NK-92 (cell line): ENCODE measurements around the gene UBTD2.
"Not testable (repeated sequence)": the region's sequence is repeated elsewhere in the genome, so short reads cannot be mapped to it uniquely, and the experiment has no call there.

Experiments
- DNase-seq: peaks from one replicate; lab custom pipeline; 2025; ENCODE audit not compliant: unreplicated experiment; lab: John Stamatoyannopoulos, UW

Gene UBTD2, protein sequence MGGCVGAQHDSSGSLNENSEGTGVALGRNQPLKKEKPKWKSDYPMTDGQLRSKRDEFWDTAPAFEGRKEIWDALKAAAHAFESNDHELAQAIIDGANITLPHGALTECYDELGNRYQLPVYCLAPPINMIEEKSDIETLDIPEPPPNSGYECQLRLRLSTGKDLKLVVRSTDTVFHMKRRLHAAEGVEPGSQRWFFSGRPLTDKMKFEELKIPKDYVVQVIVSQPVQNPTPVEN

DNA sequence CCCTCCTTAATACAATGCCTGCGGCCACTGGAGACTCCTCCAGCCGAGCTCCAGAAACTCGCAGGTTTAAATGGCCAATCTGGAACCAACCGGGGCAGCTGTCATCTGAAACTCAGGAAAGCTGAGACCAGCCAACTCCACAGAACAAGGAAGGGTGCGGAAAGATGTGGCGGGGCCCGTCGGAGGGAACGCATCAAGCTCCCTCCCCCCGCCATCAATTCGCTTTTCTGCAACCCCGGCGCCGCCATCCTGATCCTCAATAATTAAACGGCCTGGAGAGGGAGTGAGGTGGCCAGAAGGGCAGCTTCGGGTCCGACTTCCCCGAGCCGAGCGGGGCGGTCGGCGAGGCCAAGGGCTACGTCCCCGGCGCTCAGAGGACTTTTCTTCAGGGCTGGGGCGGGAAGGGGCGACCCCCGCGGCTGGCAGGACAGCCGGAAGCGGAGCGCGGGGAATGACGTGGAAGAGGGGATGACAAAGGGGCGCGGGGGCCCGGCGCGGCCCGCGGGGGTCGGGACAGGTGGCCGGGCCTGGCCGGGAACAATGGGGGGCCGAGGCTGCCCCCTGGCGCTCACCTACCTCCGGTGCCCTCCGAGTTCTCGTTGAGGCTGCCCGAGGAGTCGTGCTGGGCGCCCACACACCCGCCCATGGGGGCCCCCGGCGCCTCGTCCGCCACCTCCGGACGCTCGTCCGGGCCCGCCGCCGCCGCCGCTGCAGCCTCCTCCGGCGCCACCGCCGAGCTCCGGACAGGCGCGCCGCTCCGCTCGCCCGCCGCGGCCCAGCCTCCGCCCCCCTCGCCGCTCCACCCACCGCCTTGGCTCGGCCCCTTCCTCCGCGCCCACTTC, at the start of gene UBTD2:
TSS of gene UBTD2 (minus strand) at position 745 of the 842 bp plus-strand sequence. CDS start at position 646, 99 bp downstream.
- DNase-seq, result no peak

DNA sequence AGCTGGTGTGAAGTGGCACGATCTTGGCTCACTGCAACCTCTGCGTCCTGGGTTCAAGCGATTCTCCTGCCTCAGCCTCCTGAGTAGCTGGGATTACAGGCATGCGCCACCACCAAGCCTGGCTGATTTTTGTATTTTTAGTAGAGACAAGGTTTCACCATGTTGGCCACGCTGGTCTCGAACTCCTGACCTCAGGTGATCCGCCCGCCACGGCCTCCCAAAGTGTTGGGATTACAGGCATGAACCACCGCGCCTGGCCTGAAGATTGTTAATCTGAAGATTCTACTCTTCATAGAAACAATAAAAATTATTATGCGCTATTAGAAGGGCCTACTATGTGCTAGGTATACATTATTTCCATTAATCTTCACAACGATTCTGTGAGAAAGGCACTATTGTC, 43.3 kb upstream of the UBTD2 start:
- not testable (repeated sequence) for DNase-seq

DNA sequence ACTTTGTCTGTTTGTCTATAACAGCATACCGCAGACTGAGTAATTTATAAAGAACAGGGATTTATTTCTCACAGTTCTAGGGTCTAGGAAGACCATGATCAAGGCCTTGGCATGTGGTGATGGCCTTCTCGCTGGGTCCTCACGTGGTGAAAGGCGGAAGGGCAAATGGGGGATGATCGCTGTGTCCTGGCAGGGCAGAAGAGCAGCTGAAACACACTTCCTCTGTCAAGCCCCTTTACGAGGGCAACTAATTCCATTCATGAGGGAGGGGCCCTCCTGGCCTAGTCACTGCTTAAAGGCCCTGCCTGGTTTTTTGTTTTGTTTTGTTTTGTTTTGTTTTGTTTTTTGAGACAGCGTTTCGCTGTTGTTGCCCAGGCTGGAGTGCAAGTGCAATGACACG, 41.9 kb upstream of the UBTD2 start:
- no peak for DNase-seq

DNA sequence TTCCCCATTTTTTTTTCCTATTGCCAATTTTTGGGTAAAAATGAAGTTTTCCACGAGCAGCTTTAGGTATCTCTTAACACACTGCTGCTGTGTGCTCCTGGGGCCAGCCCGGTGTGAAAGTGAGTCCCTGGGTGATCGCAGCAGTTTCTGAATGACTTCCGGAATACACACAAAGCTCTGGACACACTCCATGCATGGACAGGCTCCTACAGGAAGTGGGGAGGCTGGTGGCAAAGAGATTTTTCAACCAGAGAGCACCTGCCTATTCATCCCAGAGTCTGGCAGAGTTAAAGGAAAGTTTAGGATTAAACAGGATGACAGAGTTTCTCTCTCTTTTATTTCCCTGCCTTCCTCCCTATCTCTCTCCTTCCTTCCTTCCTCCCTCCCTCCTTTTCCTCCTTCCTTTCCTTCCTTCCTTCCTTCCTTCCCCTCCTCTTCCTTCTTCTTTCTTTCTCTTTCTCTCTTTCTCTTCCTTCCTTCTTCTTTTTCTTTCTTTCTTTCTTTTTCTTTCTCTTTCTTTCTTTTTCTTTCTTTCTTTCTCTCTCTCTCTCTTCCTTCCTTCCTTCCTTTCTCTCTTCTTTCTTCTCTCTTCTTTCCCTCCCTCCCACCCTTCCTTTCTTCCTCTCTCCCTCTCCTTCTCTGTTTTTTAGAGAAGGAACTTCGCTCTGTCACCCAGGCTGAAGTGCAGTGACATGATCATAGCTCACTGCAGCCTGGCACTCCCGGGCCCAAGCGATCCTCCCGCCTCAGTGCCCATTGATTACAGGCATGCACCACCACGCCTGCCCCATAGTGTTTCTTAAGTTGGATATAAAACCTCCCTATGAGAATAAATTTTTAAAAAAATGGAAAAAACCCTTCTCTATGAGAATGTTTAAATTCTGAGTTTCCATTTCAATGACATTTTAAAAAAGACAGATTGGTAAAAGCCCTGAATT, 38.7 kb upstream of the UBTD2 start:
- DNase-seq, result no peak

DNA sequence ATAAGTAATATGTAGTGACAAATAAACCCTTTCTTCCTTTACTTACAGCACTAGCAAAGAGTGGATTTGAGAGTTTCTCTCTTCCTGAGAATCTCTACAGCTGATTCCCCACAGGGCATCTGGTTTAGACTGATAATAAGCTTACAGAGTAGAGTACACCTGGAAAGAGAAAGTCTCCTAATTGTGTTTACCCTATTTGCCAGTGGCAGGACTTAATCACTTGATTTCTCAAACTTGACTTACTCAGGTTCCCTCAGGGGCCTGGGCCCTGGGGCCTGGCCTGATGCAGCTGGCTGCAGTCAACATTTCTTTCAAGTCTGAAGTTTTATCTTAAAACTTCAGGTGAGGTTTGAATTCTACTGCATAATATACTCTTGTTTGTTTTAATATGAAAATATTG, 38.0 kb upstream of the UBTD2 start:
- no peak for DNase-seq

DNA sequence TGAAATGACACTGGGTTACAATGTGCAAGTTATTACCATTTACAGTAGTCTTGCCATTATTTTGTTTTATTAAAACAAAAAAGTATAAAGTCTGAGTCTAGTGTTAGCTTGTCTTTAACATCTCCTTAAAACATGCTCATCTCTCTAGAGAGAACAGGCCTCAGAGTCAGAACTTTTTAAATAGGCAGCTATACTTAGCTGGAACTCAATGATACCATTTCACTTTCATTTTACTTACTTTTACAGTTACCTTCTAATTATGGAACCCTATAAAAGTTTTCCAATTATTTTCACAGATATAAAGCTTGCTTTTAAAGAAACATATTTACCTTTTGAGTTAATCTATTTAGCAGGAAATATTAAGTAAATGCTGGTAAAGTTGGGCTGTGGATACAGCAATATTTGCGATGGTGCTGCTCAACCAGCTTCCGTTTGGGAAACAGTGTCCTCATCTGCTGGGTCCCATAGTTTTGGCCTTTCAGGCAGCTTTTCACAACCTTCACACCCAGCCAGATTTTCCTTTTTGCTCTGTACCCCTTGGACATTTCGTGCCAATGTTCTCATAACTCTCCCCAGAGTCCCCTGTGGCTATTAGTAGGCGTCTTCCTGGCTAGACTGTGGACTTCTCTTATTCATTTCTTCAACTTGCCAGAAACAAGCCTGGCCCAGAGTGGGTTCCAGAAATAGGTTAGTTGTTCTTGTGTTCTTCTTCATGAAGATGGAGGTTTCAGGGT, 36.3 kb upstream of the UBTD2 start:
- no peak for DNase-seq

DNA sequence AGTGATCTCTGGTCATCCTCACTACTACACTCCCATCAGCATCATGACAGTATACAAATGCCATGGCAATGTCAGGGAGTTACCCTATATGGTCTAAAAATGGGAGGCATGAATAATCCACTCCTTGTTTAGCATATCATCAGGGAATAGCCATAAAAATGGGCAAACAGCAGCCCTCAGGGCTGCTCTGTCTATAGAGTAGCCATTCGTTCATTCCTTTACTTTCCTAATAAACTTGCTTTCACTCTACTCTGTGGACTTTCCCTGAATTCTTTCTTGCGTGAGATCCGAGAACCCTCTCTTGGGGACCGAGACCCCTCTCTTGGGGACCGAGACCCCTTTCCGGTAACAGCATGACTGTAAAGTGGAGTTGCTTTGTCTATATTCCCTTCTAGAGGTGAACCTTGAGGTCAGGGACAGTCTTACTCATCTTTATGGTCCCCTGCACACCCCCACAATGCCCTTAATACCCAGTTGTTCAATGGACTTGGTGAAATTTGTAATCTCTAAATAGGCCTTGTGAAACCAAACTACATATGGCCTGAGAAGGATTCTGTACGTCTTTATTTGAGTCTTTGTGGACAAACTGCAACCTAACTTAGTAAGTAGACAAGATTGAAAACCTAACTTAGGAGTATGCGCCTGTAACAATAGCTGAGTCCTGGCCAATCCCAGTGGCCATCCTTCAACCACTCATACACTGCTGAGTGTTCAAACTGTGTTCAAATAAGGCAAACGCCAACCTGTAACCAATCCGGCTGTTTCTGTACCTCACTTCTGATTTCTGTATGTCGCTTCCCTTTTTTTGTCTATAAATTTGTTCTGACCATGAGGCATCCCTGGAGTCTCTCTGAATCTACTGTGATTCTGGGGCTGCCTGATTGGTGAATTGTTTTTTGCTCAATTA, 32.3 kb upstream of the UBTD2 start:
- DNase-seq, result no peak

DNA sequence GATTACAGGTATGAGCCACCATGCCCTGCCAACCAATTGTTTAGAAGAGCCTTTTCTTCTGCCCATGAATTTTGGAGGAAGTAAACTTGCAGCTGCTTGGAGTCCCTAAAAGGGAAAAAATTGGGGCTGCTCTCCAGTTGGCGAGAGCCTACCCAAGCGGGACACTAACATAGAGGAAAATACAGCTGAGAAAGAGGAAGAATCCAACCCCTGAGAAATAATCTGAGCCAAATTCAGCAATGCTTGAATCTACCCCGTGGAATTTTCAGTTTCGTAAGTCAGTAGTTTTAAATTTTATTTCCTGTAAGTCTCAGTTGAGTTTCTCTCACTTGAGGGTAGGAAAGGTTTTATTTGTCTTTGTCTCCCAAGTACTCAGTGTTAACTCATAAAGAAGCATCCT, 30.4 kb upstream of the UBTD2 start:
- DNase-seq, result no peak

DNA sequence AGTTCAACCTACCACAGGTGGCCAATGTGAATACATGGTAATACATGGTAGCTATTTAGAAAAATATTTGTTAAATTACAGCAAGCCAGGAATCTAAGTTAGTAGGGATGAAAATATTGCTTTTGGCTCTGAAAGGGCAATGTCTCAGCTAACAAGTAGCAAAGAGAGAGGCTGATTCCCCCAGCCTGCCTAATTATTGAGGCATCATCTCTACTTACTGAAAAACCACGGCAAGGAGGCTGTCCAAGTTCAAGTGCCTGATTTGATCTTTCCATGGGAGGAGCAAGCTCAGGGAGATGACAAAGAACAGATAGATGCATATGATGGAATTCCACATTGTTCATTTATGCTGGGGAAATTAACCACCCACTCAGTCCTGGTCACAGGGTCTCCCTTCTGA, 28.7 kb upstream of the UBTD2 start:
- no peak for DNase-seq

DNA sequence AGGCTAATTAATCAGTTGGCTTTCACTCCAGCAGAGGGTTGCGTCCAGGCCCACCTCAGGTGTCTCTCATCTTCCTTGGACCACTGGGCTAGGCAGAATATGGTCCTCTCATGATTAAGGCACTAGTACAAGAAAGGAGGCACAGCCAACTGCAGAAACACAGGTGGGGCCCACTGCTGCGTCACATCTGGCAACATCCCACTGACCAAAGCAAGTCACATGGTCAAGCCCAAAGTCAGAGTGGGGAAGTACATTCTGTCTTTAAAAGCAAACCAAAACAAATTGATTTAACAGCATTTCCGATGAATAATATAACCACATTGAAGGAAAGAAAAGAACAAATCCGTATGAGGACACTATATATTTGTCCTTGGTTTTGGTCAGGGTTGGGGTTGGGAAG, 28.0 kb upstream of the UBTD2 start:
- DNase-seq, result no peak

DNA sequence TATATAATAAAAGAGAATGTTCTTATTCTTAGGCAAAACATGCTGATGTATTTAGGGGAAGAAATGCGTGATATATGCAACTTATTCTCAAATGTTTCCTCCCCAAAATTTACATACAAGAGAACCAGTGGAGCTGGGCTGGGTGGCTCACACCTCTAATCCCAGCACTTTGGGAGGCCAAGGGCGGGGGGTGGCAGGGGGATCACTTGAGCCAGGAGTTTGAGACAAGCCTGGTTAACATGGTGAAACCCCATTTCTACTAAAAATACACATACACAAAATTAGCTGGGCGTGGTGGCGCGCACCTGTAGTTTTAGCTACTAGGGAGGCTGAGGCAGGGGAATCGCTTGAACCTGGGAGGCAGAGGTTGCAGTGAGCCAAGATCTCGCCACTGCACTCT, 27.5 kb upstream of the UBTD2 start:
- DNase-seq, result no peak

DNA sequence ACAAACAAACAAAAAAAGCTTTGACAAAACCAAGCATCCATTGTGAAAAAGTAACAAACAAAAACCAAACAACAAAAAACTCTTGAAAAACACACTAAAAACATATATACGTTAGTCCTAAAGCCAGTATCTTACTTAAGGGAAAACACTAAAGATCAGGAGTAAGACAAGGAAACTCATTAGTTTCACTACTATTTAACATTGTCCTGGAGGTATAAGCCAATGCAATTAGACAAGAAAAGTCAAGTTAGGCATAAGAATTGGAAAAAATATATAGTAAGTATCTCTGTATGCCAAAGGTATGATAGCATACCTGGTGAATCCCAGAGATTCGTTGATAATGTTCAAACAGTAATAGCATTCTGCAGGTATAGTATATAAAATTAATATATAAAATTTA, 21.8 kb upstream of the UBTD2 start:
- no peak for DNase-seq

DNA sequence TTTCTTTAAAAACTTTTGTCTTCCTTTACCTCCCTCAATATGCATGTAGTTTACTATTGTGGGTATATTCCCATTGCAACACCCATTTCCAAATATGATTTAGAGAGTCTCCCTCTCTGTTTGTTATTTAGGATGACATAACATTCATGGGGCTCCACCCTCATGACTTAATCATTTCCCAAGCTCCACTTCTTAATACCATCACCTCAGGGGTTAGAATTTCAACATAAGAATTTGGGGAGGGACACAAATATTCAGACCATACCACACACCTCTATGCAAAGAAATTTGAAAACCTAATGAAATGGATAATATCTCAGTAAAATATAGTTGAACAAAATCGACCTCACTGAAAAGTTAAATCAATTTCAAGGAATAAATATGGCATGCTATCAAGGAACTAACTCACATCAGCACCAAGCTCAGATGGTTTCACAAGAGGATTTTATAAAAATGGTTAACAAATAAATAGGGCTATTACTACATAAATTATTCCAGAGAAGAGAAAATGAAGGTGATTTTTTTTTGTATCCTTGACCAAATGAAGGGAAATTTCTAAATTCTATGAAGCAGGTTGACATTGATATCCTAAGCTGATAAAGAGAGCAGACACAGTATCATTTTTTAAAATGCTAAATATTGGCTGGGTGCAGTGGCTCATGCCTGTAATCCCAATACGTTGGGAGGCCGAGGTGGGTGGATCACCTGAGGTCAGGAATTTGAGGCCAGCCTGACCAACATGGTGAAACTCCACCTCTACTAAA, 20.2 kb upstream of the UBTD2 start:
- DNase-seq, result no peak

DNA sequence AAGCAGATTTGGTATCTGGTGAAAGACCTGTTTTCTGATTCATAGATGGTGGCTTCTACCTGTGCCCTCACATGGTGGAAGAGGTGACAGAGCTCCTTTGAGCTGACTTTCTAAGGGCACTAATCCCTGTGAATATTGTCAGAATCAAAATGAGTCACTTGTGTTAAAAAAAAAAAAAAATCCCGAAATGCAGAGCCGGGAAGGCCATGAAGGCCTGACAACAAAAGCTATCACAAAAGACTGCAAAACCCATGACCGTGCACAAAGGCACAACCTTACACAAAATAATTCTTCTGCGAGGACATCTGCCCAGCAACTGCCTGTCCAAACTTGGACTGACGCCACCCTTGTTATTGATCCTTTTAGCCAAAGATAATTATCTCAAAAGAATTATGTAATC, 19.6 kb upstream of the UBTD2 start:
- no peak for DNase-seq

DNA sequence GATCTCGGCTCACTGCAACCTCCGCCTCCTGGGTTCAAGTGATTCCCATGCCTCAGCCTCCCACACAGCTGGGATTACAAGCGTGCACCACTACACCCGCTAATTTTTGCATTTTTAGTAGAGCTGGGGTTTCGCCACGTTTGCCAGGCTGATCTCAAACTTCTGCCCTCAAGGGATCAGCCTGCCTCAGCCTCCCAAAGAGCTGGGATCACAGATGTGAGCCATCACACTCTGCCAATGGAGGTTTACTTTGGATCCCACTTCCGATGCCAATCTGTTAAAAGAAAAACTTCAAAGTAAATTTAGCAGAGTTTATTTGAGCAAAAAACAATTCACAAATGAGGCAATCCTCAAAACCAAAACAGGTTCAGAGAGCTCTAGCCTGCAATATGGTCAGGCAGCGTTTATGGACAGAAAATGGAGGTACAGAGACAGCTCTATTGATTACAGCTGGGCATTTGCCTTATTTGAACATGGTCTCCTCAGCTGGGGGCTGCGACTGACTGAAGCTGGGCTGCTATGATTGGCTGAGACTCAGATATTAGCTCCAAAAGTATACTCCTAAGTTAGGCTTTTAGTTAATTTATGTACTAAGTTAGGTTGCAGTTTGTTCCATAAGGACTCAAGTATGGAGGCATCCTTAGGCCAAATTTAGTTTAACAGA, 18.6 kb upstream of the UBTD2 start:
- no peak for DNase-seq

DNA sequence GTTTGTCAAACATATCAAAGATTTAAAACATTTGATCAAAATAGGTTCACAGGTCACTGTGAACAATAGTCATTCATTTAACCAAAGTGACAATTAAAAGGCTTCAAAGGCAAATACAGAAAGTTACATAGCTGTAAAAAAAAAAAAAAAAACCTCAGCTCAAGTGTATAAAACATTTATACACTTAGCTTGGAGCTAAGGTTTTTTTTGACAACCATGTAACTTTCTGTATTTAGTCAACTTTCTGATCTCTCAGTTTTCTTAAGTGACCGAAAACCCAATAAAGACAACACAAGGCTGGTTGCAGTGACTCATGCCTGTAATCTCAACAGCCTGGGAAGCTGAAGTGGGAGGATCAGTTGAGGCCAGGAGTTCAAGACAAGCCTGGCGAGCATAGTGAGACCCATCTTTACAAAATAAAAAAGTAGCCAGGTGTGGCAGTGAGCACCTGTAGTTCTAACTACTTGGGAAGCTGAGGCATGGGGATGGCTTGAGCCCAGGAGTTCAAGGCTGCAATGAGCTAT, 16.4 kb upstream of the UBTD2 start:
- no peak for DNase-seq

DNA sequence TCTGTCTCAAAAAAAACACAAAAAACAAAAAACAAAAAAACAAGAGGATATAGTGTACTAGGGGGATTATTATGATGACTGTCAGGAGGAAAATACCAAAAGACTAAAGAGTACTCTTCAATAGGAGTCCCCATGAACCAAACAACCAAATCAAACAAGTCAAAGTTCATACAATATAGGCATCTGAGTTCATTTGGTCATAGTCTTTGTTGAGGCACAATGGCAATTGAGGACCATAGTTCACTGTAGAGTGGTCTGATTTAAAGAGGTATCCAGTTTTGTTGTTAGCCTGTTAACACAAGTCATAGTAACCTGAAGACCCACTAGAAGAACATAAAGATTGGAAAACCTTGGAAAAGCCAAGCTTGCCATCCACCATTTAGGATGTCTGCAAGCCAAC, 11.3 kb upstream of the UBTD2 start:
- DNase-seq, result no peak

DNA sequence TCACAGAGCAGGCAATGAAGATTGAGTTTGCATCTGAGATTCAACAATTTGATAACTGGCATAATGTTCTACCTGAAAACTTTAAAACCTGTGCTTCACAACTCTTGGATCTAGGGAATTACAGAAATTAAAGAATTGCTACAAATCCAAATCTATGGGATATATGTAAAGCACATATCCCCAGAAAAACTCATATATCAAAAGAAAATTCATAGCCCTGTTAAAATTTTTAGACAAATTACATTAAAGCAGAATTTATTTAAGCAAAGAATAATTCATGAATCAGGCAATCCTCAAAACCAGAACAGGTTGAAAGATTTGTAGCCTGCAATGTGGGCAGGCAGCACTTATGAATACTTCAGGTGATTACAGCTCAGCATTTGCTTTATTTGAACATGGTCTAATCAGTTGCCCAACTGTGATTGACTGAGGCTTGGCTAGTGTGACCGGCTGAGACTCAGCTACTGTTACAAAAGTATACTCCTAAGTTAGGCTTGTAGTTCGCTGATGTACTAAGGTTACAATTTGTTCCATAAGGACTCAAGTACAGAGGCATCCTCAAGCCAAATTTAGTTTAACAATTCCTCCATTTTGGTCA, 10.3 kb upstream of the UBTD2 start:
- DNase-seq, result no peak
